Nephron (organoid): ENCODE results near the gene ELMOD2.

ENCODE experiments used
- H3K27ac Mint-ChIP-seq, 3 experiments: 2 replicates each; pipeline ENCODE4 v1.8.0; 2020; ENCODE audit warnings: mixed read lengths in 3 of 3, mild to moderate bottlenecking in 2 of 3, moderate library complexity in 1 of 3
- H3K27me3 Mint-ChIP-seq: 2 replicates; pipeline ENCODE4 v1.8.0; 2021; ENCODE audit warnings: low read depth, mild to moderate bottlenecking, moderate library complexity, mixed read lengths
- H3K36me3 Mint-ChIP-seq: 2 replicates; pipeline ENCODE4 v1.8.0; 2020; ENCODE audit warnings: low read depth, mixed read lengths
- H3K4me1 Mint-ChIP-seq: 2 replicates; pipeline ENCODE4 v1.8.0; 2020; ENCODE audit warnings: mixed read lengths
- H3K4me3 Mint-ChIP-seq, 3 experiments: 2 replicates each; pipeline ENCODE4 v1.8.0; 2020; ENCODE audit warnings: mild to moderate bottlenecking in 3 of 3, mixed read lengths in 3 of 3, moderate library complexity in 2 of 3
- H3K9me3 Mint-ChIP-seq: 2 replicates; pipeline ENCODE4 v1.8.0; 2020; ENCODE audit warnings: mixed read lengths
- TF ChIP-seq, protein P1 (sequence below), 3 experiments: fragments of 200-600 bp; sonication (generic); IDR thresholded peaks; one replicate each; pipeline ENCODE4 v1.5.0; 2021; ENCODE audit warnings: antibody characterized with exemption in 3 of 3; ENCODE audit not compliant: unreplicated experiment in 3 of 3

The ELMOD2 gene

DNA sequence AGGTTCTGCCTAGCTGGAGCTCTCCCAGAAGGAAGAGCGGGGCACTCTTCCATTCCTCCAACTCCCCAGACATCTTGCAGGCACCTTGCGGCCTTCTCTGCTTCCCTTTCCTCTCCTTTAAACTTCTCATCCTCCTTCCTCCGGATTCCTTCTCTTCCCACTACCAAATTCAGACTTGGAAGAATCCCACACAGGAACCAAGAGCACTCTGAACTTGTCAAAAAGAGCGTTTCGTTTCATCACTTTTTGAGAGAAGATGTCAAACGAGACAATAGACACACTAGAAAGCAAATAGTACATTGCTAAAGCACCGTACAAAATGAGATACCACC is 45.3 kb downstream of the ELMOD2 start:
- Mint-ChIP-seq H3K27ac (no peak overlapping the region), H3K36me3 (no peaks in the 10 kb centered on the region), H3K4me1 (peaks cover 15% of the 10 kb centered on the region), H3K27me3 (no peaks in the 10 kb centered on the region), H3K9me3 (peaks cover 12% of the 10 kb centered on the region), H3K4me3 (peak overlapping the region; percentile 75 to 90 (median 85))
- TF ChIP-seq, protein P1, sequence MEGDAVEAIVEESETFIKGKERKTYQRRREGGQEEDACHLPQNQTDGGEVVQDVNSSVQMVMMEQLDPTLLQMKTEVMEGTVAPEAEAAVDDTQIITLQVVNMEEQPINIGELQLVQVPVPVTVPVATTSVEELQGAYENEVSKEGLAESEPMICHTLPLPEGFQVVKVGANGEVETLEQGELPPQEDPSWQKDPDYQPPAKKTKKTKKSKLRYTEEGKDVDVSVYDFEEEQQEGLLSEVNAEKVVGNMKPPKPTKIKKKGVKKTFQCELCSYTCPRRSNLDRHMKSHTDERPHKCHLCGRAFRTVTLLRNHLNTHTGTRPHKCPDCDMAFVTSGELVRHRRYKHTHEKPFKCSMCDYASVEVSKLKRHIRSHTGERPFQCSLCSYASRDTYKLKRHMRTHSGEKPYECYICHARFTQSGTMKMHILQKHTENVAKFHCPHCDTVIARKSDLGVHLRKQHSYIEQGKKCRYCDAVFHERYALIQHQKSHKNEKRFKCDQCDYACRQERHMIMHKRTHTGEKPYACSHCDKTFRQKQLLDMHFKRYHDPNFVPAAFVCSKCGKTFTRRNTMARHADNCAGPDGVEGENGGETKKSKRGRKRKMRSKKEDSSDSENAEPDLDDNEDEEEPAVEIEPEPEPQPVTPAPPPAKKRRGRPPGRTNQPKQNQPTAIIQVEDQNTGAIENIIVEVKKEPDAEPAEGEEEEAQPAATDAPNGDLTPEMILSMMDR (IDR thresholded peaks at IDR 0.05; ENCODE audit: unreplicated experiment in 3 of 3) = no peak

DNA sequence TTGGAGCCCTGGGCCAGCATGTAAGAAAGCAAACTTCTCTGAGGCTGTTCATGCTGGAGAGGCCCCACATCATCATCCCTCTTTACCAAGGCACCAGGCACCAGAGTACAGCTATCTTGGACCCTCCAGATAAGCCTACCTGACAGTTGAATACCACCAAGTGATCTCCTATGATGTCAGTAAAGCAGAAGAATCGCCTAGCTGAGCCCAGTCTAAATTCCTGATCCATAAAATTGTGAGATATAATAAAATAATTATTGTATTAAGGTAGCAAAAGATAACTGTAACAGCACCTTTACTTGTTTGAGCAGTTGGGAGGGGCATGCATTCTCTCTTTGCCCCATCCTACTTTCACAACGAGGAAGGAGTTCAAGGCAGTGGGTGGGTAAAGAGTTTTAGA is 47.7 kb downstream of the ELMOD2 start:
- H3K36me3 Mint-ChIP-seq = no peaks in the 10 kb centered on the region
- H3K27ac Mint-ChIP-seq = no peak overlapping the region
- TF ChIP-seq, protein P1 (IDR thresholded peaks at IDR 0.05; ENCODE audit: unreplicated experiment in 3 of 3) = no peak
- no peak overlapping the region for H3K4me3 Mint-ChIP-seq
- H3K27me3 Mint-ChIP-seq = peaks cover 5% of the 10 kb centered on the region
- H3K4me1 Mint-ChIP-seq = peaks cover 15% of the 10 kb centered on the region
- H3K9me3 Mint-ChIP-seq = peaks cover 12% of the 10 kb centered on the region

DNA sequence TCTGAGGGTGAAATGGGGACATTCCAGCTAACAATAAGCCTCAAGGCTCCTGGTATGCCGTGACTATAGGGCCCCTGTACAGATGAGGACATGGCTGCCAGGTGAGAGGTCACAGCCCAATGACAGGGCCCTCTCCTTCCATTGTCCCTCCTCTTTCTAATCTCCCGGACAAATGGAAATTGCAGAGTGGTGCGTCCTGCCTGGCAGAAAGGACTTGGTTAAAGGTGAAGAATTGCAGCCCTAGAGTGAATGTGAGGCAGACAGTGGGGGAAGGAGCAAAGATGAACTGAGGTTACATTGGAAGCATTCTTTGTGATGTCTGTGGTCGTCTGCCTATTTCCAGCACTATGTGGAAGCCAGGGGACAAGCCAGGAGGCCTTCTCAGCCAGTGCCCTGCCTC is 51.5 kb downstream of the ELMOD2 start:
- H3K27me3 Mint-ChIP-seq = peaks cover 22% of the 10 kb centered on the region
- peaks cover 11% of the 10 kb centered on the region for H3K9me3 Mint-ChIP-seq
- H3K36me3 Mint-ChIP-seq = no peaks in the 10 kb centered on the region
- H3K27ac Mint-ChIP-seq = no peak overlapping the region
- H3K4me3 Mint-ChIP-seq = no peak overlapping the region
- TF ChIP-seq, protein P1 (IDR thresholded peaks at IDR 0.05; ENCODE audit: unreplicated experiment in 3 of 3) = no peak
- no peaks in the 10 kb centered on the region for H3K4me1 Mint-ChIP-seq

DNA sequence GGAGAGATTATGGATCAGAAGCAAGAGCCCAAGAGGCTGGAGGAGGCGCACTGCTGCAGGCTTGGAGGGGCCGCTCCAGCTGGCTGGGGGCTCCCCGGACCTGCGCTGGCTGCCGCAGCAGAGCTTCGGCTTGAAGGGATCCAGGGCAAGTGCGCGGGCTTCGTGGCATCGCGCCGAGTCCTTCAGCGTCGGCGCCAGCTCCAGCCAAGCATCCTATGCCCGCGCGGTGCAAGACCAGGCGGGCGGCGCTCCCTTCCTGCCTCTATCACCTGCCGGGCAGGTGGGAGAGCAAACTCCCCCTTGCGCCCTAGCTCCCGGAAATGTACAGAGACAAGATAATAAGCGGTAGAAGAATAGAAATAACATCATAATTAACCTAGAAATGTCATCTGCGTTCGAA is 55.3 kb downstream of the ELMOD2 start:
- H3K4me3 Mint-ChIP-seq = no peak overlapping the region
- TF ChIP-seq, protein P1 (IDR thresholded peaks at IDR 0.05; ENCODE audit: unreplicated experiment in 3 of 3) = no peak
- no peaks in the 10 kb centered on the region for H3K36me3 Mint-ChIP-seq
- H3K27me3 Mint-ChIP-seq = peaks cover 33% of the 10 kb centered on the region
- H3K4me1 Mint-ChIP-seq = no peaks in the 10 kb centered on the region
- no peak overlapping the region for H3K27ac Mint-ChIP-seq
- H3K9me3 Mint-ChIP-seq = no peaks in the 10 kb centered on the region

DNA sequence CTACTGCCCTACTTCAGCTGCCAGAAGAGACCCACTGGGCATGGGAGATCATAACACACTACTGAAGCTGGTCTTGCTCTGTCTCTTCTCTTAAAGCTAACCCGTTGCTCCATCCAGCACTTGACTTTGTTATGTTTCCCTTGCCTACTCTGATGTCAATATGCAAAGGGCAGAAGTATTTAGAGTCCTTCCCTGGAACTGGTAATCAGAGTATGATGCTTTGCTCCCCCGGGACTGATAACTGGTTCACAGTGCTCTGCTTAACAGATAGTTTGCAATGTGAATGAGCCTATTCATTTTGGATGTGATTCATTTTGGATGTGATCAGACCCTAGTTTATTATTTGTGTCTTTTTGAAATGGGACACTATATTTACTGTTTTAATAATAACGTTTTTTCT is 57.1 kb downstream of the ELMOD2 start:
- Mint-ChIP-seq H3K27me3 (peaks cover 30% of the 10 kb centered on the region), H3K4me3 (no peak overlapping the region)
- TF ChIP-seq, protein P1 (IDR thresholded peaks at IDR 0.05; ENCODE audit: unreplicated experiment in 3 of 3) = no peak

DNA sequence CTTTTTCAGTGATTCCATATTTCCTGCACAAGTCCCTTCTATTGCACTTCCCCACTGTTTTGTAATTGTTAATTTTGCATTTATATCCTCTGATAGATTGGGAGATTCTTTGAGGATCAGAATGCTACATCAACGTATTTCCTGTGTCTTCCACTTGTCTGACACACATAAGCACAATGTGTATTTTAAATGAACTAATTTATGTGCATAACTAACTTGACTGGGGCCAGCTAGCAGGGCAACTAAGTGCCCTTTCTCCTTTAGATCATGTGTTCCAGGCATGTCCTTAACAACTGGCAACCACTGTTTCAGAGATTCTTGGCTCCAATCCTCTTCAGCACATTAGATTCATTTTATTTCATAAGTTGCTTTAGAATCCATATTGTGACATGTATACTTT is 60.5 kb downstream of the ELMOD2 start:
- Mint-ChIP-seq H3K4me1 (no peaks in the 10 kb centered on the region), H3K9me3 (no peaks in the 10 kb centered on the region), H3K36me3 (no peaks in the 10 kb centered on the region), H3K27ac (no peak overlapping the region), H3K4me3 (no peak overlapping the region), H3K27me3 (peaks cover 14% of the 10 kb centered on the region)
- TF ChIP-seq, protein P1 (IDR thresholded peaks at IDR 0.05; ENCODE audit: unreplicated experiment in 3 of 3) = no peak

More for the DNA sequence above, 57.1 kb downstream of the ELMOD2 start:
- H3K9me3 Mint-ChIP-seq = no peaks in the 10 kb centered on the region
- no peak overlapping the region for H3K27ac Mint-ChIP-seq
- H3K36me3 Mint-ChIP-seq = no peaks in the 10 kb centered on the region
- H3K4me1 Mint-ChIP-seq = no peaks in the 10 kb centered on the region
